ENCODE data around the gene PLB1. TPM values are rescaled to one million over a fixed set of nuclear protein-coding genes. Genes with fewer than 3 reads are reported as not detected.

PLB1 gene
- total and polyA plus RNA-seq, 9 of the 15 experiments (the other 6 are each of a cell fraction or from before 2014, with no cell fraction given): 0.01 to 0.09 (median 0.07) TPM; not detected in 2

DNA sequence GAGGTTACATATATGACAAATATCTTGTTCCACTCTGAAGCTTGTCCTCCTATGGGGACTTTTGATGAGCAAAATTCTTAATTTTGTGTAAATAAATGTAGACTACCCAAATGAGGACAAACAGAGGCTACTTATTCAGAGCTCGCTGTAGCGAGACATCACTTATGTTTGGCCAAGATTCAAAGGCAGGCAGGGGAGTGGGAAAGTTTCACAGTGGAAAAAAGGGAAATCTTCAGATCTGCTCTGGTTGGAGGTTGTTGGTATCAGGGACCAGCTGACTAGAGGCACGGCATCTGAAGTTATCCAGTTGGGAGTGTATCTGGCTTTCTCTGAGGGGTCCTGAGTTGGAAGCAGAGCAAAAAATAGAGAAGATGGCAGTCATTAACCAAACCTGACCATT lies 1.3 kb downstream of the PLB1 start (continued):
- TF ChIP-seq, protein P1, sequence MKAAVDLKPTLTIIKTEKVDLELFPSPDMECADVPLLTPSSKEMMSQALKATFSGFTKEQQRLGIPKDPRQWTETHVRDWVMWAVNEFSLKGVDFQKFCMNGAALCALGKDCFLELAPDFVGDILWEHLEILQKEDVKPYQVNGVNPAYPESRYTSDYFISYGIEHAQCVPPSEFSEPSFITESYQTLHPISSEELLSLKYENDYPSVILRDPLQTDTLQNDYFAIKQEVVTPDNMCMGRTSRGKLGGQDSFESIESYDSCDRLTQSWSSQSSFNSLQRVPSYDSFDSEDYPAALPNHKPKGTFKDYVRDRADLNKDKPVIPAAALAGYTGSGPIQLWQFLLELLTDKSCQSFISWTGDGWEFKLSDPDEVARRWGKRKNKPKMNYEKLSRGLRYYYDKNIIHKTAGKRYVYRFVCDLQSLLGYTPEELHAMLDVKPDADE (conservative IDR thresholded peaks at IDR 0.05; ENCODE audit: control insufficient read depth, low read depth, low read length): no peak
- TF ChIP-seq ZNF79 (CRISPR knock-in tag; IDR thresholded peaks at IDR 0.05; ENCODE audit: low read depth) (no peak), KDM5B (IDR thresholded peaks at IDR 0.05; ENCODE audit: insufficient replicate concordance, low read depth, low read length) (no peak), ELF4 (CRISPR knock-in tag; IDR thresholded peaks at IDR 0.05) (no peak), OTX1 (CRISPR knock-in tag; IDR thresholded peaks at IDR 0.05) (no peak), MCM2 (IDR thresholded peaks at IDR 0.05; ENCODE audit: low read depth) (no peak), ARNT (IDR thresholded peaks at IDR 0.05) (no peak), CREM (IDR thresholded peaks at IDR 0.05; ENCODE audit: low read depth) (no peak), RBBP5 (IDR thresholded peaks at IDR 0.05; ENCODE audit: borderline replicate concordance, insufficient read depth, low read length, poor library complexity, severe bottlenecking) (no peak)
- TF ChIP-seq, protein P2, sequence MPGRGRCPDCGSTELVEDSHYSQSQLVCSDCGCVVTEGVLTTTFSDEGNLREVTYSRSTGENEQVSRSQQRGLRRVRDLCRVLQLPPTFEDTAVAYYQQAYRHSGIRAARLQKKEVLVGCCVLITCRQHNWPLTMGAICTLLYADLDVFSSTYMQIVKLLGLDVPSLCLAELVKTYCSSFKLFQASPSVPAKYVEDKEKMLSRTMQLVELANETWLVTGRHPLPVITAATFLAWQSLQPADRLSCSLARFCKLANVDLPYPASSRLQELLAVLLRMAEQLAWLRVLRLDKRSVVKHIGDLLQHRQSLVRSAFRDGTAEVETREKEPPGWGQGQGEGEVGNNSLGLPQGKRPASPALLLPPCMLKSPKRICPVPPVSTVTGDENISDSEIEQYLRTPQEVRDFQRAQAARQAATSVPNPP (IDR thresholded peaks at IDR 0.05; ENCODE audit: borderline replicate concordance, insufficient read depth, insufficient read length): no peak

All from K562 (cell line).